ENCODE results near the gene TMIGD1. TPM values are rescaled to one million over a fixed set of nuclear protein-coding genes. Genes with fewer than 3 reads are reported as not detected.

Gene TMIGD1
- total RNA-seq, 1 experiment from 2014 or later = not detected

GRCh38 chr17:30366536-30366935, 32.7 kb upstream of the TMIGD1 start:
- H4K8ac ChIP-seq (replicated peaks; ENCODE audit: insufficient read length, low read depth, low read length) = no peak overlapping the region
- DNase-seq = no peak
- H2BK12ac ChIP-seq (ENCODE audit: insufficient read length, low read depth, low read length) = no peak overlapping the region
- no peak overlapping the region for H3K4ac ChIP-seq (ENCODE audit: low read depth, low read length)
- H2AFZ ChIP-seq (ENCODE audit: low read length) = no peak overlapping the region
- TF ChIP-seq, protein P1, sequence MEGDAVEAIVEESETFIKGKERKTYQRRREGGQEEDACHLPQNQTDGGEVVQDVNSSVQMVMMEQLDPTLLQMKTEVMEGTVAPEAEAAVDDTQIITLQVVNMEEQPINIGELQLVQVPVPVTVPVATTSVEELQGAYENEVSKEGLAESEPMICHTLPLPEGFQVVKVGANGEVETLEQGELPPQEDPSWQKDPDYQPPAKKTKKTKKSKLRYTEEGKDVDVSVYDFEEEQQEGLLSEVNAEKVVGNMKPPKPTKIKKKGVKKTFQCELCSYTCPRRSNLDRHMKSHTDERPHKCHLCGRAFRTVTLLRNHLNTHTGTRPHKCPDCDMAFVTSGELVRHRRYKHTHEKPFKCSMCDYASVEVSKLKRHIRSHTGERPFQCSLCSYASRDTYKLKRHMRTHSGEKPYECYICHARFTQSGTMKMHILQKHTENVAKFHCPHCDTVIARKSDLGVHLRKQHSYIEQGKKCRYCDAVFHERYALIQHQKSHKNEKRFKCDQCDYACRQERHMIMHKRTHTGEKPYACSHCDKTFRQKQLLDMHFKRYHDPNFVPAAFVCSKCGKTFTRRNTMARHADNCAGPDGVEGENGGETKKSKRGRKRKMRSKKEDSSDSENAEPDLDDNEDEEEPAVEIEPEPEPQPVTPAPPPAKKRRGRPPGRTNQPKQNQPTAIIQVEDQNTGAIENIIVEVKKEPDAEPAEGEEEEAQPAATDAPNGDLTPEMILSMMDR (conservative IDR thresholded peaks at IDR 0.05) = no peak
- H3K9ac ChIP-seq (ENCODE audit: extremely low read depth, insufficient read length, low read length) = no peak overlapping the region
- no peak overlapping the region for H2AK5ac ChIP-seq (ENCODE audit: insufficient read length, low read length)
- H3K4me2 ChIP-seq (ENCODE audit: insufficient read depth, insufficient read length, low read length) = no peak overlapping the region
- H4K5ac ChIP-seq (ENCODE audit: insufficient read length, low read depth, low read length) = no peak overlapping the region
- H4K91ac ChIP-seq (ENCODE audit: insufficient read length, low read depth, low read length) = no peak overlapping the region
- H3K4me1 ChIP-seq (ENCODE audit: insufficient read depth, low read length) = no peaks in the 10 kb centered on the region
- no peaks in the 10 kb centered on the region for H3K9me3 ChIP-seq (ENCODE audit: control insufficient read depth, low read depth, low read length)
- no CpG with 5 or more reads among the region's 3 CpGs for WGBS (ENCODE audit: extremely low coverage, insufficient read length, low lambda C conversion rate)
- H3K79me2 ChIP-seq (ENCODE audit: insufficient read depth, low read length) = no peaks in the 10 kb centered on the region
- H3K23ac ChIP-seq (ENCODE audit: insufficient read length, low read depth, low read length) = no peak overlapping the region
- Mint-ChIP-seq H3K4me1 (peaks cover 0 to 9% of the 10 kb centered on the region in 2 experiments; a peak in 2 of 4 replicates), H3K36me3 (ENCODE audit: insufficient read depth in 1 of 3, low read depth in 3 of 3) (peaks cover 0 to 3% (median 0%) of the 10 kb centered on the region in 3 experiments; a peak in 2 of 7 replicates), H3K27ac (no peak overlapping the region), H3K4me3 (no peak overlapping the region), H3K9me3 (peaks cover 0 to 7% of the 10 kb centered on the region in 2 experiments; a peak in 3 of 5 replicates), H3K27me3 (ENCODE audit: low read depth) (peaks cover under 1% of the 10 kb centered on the region)
- no peak overlapping the region for H3K27ac ChIP-seq (ENCODE audit: insufficient read length, low read depth, low read length)
- H2BK15ac ChIP-seq (ENCODE audit: low read depth, low read length) = no peak overlapping the region
- H4K20me1 ChIP-seq (ENCODE audit: control insufficient read depth, insufficient read depth, insufficient read length) = no peaks in the 10 kb centered on the region
- no peaks in the 10 kb centered on the region for H3K79me1 ChIP-seq (ENCODE audit: insufficient read depth, low read depth, low read length, poor library complexity, severe bottlenecking)
- no peak overlapping the region for H3T11ph ChIP-seq (ENCODE audit: low read length)
- H3K23me2 ChIP-seq (ENCODE audit: insufficient read length, low read depth, low read length, poor library complexity, severe bottlenecking) = no peaks in the 10 kb centered on the region
- H3K18ac ChIP-seq (ENCODE audit: insufficient read length, low read depth, low read length) = no peak overlapping the region
- H2BK20ac ChIP-seq (ENCODE audit: low read depth, low read length, poor library complexity, severe bottlenecking) = no peak overlapping the region
- no peak overlapping the region for H3K14ac ChIP-seq (ENCODE audit: insufficient read depth, low read length)
- H3K27me3 ChIP-seq (ENCODE audit: insufficient read depth, low read length) = no peaks in the 10 kb centered on the region
- H2BK120ac ChIP-seq (ENCODE audit: low read depth, low read length, poor library complexity, severe bottlenecking) = no peak overlapping the region
- no peak overlapping the region for H2BK5ac ChIP-seq (ENCODE audit: insufficient read length, low read length)
- no peak overlapping the region for H3K56ac ChIP-seq (ENCODE audit: insufficient read length, low read depth, low read length)
